Stimulated activated CD4-positive, alpha-beta T cell treated with anti-CD3 and anti-CD28 coated beads, Interleukin-15, amount 100 ng/mL, for 24 hours (primary cell): ENCODE data around the gene PTGS1.
"Not testable (repeated sequence)": the region's sequence is repeated elsewhere in the genome, so short reads cannot be mapped to it uniquely, and the experiment has no call there.

Experiments
- DNase-seq: peaks from one replicate; pipeline ENCODE4 v3.0.0-alpha.2; 2020

PTGS1 gene

DNA sequence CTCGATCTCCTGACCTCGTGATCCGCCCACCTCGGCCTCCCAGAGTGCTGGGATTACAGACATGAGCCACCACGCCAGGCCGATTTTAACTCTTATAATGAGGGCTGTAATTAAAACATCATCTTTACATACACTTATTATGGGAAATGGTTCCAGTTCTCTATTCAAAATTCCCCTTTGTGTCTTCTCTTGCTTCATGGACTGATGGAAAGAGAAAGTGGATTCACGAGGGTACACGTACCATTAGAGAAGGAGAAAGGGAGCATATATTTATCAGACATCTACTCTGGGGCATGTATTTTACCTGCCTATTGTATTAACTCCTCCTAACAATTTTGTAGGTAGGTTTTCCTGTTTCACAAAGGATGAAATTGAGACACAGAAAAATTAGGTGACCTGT is 31.1 kb downstream of the PTGS1 start:
- no peak for DNase-seq

DNA sequence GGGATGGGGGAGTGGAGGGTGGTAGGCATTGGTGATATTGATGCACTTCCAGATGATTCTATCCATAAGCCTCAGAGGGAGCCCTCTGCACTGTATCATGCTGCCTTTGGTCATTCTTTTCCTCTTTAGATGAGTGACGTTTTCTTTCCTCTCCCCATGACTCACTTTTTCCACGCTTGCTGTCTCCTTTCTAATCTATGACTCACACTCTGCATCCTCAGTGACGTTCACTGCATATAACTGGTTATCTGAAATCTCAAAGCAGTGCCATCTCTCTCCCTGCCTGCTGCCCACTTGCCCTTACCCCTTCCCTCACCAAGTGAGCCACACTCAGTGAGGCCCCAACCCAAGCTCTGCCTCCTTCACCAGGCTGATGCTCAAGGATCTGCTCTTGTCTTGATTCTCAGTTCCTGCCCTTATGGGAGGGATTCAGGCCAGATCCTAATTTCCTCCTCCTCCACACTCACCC is 31.6 kb downstream of the PTGS1 start:
- DNase-seq, result peak; percentile 66

DNA sequence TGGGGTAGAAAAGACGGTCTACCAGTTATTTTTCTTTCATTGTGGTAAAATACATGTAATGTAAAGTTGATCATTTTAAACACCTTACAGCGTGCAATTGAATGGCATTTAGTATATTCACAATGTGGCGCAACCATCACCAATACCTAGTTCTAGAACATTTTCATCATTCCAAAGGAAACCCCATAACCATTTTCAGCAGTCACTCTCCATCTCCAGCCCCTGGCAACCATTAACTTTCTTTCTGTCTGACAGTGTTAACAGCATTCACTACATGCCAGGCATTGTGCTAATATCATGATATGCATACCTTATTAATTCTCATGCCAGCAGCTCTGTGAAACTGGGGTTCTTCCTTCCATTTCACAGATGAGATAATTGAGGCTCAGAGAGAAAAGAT is 32.0 kb downstream of the PTGS1 start:
- no peak for DNase-seq

DNA sequence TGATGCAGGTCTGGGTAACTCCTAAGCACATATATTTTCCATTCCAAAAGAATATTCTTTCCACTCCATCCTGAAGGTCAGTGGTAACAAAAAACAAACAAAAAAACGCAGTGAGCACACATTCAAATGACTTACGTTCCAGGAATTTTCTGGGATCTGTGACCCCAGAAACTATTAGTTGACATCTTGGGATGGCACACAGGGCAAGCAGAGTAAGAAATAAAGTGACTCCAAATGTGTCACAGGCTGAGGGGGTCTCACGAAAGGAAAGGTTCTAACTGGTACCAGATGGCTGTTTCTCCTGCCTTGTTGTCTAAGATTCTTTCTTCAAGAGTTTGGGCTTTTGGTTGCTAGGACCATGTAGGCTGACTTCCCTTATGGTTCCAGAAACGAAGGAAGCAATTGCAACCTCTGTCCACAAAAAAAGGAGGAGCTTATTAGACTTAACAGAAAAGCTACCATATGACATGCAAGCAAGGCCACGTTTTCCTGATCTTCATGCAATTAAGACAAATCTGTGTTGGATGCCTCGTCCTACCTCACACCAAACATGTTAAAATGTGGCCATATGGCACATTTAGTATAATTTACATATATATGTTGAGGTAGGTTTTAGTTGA is 32.7 kb downstream of the PTGS1 start:
- no peak for DNase-seq

DNA sequence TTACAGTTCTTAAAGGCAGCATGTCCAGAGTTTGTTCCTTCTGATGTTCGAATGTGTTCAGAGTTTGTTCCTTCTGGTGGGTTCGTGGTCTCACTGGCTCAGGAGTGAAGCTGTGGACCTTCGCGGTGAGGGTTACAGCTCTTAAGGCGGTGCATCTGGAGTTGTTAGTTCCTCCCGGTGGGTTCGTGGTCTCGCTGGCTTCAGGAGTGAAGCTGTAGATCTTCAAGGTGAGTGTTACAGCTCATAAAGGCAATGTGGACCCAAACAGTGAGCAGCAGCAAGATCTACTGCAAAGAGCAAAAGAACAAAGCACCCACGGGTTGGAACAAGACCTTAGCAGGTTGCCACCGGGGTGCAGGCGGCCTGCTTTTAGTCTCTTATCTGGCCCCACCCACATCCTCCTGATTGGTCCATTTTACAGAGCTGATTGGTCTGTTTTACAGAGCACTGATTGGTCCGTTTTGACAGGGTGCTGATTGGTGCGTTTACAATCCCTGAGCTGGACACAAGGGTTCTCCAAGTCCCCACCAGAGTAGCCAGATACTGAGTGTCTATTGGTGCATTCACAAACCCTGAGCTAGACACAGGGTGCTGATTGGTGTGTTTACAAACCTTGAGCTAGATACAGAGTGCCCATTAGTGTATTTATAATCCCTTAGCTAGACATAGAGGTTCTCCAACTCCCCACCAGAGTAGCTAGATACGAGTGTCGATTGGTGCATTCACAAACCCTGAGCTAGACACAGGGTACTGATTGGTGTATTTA is 34.7 kb downstream of the PTGS1 start:
- not testable (repeated sequence) for DNase-seq

DNA sequence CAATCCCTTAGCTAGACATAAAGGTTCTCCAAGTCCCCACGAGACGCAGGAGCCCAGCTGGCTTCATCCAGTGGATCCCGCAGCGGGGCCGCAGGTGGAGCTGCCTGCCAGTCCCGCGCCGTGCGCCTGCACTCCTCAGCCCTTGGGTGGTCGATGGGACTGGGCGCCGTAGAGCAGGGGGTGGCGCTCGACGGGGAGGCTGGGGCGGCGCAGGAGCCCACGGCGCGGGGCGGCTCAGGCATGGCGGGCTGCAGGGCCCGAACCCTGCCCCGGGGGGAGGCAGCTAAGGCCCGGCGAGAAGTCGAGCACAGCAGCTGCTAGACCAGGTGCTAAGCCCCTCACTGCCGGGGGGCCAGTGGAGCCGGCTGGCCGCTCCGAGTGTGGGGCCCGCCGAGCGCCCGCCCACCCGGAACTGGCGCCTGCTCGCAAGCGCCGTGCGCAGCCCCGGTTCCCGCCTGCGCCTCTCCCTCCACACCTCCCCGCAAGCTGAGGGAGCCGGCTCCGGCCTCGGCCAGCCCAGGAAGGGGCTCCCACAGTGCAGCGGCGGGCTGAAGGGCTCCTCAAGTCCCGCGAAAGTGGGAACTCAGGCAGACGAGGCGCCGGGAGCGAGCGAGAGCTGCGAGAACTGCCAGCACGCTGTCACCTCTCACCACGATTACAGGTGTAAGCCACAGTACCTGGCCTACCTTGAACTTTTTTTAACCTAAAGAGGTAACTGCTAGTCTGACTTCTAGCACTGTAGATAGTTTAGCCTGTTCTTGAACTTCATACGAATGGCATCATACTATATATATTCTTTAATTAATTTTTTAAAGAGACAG is 35.5 kb downstream of the PTGS1 start:
- DNase-seq, result no peak

DNA sequence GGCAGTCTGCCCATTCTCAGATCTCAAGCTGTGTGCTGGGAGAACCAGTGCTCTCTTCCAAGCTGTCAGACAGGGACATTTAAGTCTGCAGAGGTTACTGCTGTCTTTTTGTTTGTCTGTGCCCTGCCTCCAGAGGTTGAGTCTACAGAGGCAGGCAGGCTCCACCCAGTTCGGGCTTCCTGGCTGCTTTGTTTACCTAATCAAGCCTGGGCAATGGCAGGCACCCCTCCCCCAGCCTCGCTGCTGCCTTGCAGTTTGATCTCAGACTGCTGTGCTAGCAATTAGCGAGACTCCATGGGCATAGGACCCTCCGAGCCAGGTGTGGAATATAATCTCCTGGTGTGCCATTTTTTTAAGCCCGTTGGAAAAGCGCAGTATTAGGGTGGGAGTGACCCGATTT is 43.3 kb downstream of the PTGS1 start:
- not testable (repeated sequence) for DNase-seq

DNA sequence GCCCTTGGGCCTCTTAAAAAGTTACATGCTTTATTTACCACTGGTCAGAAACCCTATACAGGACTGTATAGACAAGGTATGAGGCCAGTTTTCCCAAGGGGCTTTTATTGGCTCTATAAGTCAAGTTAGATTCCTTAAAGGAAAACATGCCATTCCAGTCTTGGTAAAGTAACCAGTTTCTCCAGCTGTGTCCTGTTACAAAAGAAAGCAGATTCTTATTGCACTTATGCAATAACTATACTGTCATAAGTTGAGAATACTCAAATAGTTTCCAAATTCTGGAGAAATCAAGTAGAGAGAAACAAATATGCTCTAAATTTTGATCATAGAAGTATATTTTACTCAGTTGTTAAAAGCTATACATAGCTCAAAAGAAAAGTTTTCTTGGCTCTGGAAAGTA is 47.2 kb downstream of the PTGS1 start:
- DNase-seq, result no peak

DNA sequence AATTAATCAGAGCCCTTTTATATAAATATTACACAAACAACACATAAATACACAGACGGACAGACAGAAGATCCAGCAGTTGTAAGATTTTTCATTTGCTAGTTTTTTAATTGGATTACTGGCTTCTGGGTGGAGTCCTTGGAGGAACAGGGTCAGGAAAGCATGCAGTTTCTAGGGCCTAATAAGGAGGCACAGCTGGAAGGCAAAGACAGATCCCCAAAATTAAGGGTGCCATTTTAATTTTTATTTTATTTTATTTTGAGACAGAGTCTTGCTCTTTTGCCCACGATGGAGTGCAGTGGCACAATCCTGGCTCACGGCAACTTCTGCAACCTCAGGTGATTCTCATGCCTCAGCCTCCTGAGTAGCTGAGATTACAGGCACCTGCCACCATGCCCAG is 49.5 kb downstream of the PTGS1 start:
- no peak for DNase-seq

DNA sequence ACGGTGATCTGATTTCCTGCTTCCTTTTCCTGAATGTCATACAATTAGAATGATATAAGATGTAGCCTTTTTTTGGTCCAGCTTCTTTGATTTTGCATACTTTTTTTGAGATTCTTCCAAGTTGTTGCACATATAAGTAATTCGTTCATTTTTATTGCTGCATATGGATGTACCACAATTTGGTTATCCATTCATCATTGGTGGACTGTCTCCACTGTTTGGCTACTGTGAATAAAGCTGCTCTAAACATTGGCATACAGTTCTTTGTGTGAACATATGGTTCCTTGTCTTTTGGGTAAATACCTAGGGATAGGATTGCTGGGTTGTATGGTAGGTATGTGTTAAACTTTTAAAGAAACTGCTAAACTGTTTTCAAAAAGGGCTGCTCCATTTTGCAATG is 54.3 kb downstream of the PTGS1 start:
- no peak for DNase-seq

DNA sequence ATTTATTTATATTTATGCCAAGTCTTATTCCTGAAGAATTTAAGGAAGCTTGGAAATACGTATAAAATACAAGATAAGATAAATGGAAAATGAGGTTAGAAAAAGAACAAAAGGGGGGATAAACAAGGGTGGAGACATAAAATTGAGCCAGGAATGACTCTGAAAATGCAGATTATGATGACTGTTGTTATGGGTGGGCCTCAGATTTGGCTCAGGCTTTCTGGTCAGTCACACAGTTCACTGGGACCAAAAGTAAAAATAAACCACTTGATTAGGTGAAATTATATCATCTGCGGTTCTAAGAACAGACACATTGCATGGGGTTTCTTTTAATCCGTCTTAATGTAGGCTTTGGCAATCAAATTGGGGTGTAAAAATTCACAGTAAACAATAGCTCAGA is 55.9 kb downstream of the PTGS1 start:
- DNase-seq, result no peak

DNA sequence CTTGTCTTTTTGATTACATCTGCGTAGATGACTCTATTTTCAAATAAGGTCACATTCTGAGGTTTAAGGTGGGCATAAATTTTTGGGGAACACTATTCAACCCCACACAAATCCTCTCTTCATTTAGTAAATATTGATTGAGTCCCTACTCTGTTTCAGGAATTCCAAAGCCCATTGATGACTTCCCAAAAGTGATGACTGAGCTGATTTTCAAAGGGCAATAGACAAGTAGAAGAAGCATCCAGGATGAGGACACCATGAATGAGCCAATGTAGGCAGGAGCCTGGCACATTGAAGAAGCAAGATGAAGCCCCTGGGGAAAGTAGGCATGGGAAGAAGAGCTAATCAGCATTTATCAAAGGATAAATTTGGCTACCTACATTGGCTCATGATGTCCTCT is 71.7 kb downstream of the PTGS1 start:
- DNase-seq, result no peak

DNA sequence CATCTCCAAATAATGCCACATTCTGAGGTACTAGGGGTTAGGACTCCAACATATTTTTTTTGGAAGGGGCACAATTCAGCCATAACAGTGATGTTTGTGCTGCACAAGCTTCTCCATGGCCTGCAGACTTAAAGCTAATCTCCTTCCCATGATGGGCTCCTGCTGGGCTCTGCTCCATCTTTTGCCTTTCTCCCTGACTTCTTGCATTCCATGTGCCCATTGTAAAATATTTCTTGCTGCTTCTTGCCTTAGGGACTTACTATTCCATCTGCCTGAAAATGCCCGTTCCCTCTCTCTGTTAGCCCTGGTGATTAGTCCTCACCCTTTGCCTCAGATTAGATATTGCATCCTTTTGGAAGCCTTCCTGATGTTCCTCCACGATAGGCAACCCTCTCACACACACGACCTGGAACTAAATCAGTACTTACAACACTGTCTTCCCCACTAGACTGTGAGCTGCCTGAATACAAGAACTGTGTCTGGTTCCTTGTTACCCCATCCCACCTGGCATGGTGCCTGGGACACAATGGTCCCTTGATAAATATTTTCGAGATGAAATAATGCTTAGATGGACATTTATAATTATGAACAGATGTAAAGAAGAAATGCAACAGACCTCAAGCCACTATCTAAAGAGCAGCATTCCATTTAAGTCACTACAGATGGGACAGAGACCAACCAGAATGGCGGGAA is 73.4 kb downstream of the PTGS1 start:
- no peak for DNase-seq
